Choroid plexus epithelial cell (primary cell): Measurements from ENCODE around the gene SETDB2.
A peak's percentile ranks its signal among the peaks of the same experiment; 100 is the strongest.

ENCODE experiments used
- DNase-seq: peaks from one replicate; pipeline ENCODE4 v3.0.0-alpha.2; 2010; ENCODE audit warnings: low read depth
- H3K4me3 ChIP-seq: 2 replicates; pipeline ENCODE4 v1.5.1; 2011; ENCODE audit warnings: low read depth, mild to moderate bottlenecking, control low read depth, low read length, moderate library complexity
- TF ChIP-seq, protein P1 (sequence below): conservative IDR thresholded peaks from 2 replicates; pipeline ENCODE4 v1.5.1; 2011; ENCODE audit warnings: low read depth, mild to moderate bottlenecking, control low read depth, inconsistent platforms, low read length, moderate library complexity

The SETDB2 gene

DNA sequence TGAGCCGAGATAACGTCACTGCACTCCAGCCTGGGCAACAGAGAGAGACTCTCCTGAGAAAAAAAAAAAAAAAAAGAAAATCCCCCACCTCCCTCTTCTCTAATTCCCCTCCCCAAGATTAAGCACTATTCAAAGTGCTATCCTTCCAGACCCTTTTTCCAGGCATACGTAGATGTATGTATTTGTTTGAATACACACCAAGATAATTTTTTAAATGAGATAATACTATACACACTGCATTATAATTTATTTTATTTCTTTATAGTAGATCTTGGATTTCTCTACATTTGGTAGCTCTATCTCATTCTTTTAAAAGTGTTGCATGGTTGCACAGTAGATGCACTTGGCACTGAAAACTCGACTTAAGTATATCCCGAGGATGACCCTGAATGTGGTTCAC, 32.7 kb upstream of the SETDB2 start:
- no peak for DNase-seq
- TF ChIP-seq, protein P1, sequence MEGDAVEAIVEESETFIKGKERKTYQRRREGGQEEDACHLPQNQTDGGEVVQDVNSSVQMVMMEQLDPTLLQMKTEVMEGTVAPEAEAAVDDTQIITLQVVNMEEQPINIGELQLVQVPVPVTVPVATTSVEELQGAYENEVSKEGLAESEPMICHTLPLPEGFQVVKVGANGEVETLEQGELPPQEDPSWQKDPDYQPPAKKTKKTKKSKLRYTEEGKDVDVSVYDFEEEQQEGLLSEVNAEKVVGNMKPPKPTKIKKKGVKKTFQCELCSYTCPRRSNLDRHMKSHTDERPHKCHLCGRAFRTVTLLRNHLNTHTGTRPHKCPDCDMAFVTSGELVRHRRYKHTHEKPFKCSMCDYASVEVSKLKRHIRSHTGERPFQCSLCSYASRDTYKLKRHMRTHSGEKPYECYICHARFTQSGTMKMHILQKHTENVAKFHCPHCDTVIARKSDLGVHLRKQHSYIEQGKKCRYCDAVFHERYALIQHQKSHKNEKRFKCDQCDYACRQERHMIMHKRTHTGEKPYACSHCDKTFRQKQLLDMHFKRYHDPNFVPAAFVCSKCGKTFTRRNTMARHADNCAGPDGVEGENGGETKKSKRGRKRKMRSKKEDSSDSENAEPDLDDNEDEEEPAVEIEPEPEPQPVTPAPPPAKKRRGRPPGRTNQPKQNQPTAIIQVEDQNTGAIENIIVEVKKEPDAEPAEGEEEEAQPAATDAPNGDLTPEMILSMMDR: no peak

DNA sequence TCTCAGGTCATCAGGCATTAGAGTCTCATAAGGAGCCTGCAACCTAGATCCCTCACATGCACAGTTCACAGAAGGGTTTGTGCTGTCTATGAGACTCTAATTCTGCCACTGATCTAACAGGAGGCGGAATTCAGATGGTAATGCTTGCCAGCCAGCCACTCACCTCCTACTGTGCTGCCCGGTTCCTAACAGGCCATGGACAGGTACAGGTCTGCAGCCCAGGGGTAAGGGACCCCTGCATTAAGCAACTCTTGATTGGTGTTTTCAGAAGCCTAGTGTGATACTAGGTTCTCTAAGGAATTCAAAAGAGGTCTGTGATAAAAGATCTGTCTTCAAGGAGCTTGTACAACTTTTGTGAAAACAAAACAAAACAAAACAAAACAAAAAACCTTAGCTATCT, 31.3 kb upstream of the SETDB2 start:
- TF ChIP-seq, protein P1: no peak
- no peak overlapping the region for H3K4me3 ChIP-seq
- no peak for DNase-seq

More for the DNA sequence above, 32.7 kb upstream of the SETDB2 start:
- no peak overlapping the region for H3K4me3 ChIP-seq

DNA sequence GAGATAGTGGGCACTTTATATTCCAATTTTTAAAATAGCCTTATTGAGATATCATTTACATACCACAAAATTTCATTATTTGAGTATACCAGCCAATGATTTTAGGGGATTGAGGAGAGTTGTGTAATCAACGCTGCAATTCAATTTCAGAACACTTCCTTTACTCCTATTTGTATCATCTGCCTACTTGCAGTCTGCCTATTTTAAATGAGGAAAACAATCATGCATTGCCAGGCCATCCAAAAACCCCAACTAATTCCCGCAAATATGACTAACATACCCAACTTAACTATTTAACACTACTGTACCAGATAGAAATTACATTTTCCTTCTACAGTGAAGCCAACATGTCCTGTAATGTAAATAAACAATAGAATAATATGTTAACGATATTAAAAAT, 26.9 kb upstream of the SETDB2 start:
- H3K4me3 ChIP-seq: no peak overlapping the region
- TF ChIP-seq, protein P1: no peak
- DNase-seq: no peak

DNA sequence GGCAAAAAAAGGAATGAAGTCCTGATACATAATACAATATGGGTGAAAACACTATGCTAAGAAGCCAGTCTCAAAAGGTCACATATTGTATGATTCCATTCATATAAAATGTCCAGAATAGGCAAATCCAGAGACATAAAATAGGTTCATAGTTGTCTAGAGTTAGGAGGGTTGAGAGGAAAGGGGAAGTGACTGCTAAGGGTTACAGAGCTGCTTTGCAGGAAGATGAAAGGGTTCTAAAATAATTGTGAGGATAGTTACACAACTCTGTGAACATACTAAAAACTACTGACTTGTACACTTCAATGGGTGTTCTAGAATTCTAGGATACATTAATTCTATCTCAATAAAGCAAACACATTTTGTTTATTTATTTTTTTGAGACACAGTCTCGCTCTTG, 25.9 kb upstream of the SETDB2 start:
- no peak overlapping the region for H3K4me3 ChIP-seq
- no peak for DNase-seq
- TF ChIP-seq, protein P1: no peak

DNA sequence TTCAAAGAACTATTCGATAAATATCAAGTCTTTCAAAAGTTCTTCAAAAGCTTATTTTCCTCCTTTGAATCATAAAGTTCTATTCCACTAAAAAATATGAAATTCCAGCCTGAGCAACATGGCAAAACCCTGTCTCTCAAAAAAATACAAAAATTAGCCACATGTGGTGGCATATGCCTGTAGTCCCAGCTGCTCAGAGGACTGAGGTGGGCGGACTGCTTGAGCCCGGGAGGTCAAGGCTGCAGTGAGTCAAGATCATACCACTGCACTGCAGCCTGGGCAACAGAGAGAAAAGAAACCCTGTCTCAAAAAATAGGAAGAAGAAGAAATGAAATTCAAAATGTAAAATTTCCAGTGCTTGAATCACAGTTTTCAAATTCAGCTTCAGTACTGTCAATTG, 24.8 kb upstream of the SETDB2 start:
- DNase-seq: peak; percentile 61
- no peak overlapping the region for H3K4me3 ChIP-seq
- TF ChIP-seq, protein P1: no peak

DNA sequence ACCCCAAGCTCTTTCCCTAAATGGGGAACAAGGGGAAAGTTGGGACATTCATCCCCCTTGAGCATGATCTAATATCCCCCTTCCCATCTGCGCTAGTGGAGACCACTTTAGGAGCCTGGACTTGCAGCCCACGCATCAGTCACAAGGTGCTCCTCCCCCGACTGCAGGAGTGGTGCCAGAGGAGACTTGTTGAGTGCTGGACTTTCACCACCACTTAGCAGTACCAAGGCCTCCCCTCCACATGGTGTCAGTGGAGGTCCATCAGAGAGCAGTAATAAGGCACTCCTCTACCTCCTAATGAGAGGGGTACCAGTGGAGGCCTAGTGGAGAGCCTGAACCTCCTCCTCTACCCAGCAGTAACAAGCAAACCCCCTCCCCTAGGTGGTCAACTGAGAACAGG, 22.7 kb upstream of the SETDB2 start:
- peak; percentile 28 for DNase-seq
- TF ChIP-seq, protein P1: peak; percentile 30
- H3K4me3 ChIP-seq: no peak overlapping the region

DNA sequence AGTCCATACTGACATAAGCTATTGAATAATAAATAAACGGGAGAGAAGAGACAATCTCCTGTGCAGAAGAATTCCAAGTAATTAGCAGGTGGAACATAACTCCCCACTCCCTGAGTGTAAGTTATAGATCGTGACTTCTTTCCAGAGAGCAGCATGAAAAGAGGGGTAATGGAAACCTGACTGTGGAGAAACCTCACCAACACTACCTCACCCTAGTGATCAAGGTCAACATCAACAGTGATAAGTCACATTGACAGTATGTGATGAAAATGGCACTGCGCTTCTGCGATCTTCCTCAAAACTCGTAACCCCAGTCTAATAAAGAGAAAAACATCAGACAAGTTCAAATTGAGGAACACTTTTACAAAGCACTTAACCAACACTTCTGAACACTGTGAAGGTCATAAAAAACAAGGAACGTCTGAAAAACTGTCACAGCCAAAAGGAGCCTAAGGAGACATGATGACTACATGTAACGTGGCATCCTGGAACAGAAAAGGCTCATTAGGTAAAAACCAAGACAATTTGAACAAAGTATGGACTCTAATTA, 20.0 kb upstream of the SETDB2 start:
- TF ChIP-seq, protein P1: no peak
- H3K4me3 ChIP-seq: no peak overlapping the region
- no peak for DNase-seq
